PC-3 (cell line): ENCODE measurements around the gene KMT5C. TPM values are rescaled to one million over a fixed set of nuclear protein-coding genes. Genes with fewer than 3 reads are reported as not detected.
A peak's percentile ranks its signal among the peaks of the same experiment; 100 is the strongest.

Experiments used
- ATAC-seq: fragments of 200-7000 bp; cut with Tn5 transposase; 2 replicates; pipeline ENCODE4 v1.9.1; 2020; ENCODE audit warnings: mild to moderate bottlenecking, moderate library complexity
- BruUV-seq: library from RNA; stranded (reverse); fragments of 400-500 nt; replicated peaks from 2 replicates; lab custom pipeline; 2021; lab: Mats Ljungman, UMichigan
- CTCF ChIA-PET: fragments of 300-600 bp; sonication (Branson Sonifier 250); formaldehyde crosslinking; loops from one replicate; lab custom pipeline; 2022; ENCODE audit warnings: antibody characterized with exemption; lab: Charles Lee
- POLR2A ChIA-PET: fragments of 300-600 bp; sonication (Branson Sonifier 250); formaldehyde crosslinking; loops from one replicate; lab custom pipeline; 2022; ENCODE audit warnings: antibody characterized with exemption; ENCODE audit not compliant: unreplicated experiment; lab: Charles Lee
- DNase-seq: peaks from one replicate; pipeline ENCODE4 v3.0.0-alpha.2; 2015
- H2AFZ ChIP-seq: fragments of 300-600 bp; sonication (generic); 2 replicates; pipeline ENCODE4 v1.6.0; 2016; ENCODE audit warnings: antibody characterized with exemption, low read length
- H3F3A ChIP-seq: fragments of 300-600 bp; sonication (generic); one replicate; pipeline ENCODE4 v1.6.0; 2017; ENCODE audit warnings: antibody characterized with exemption, low read length, control low read depth, mild to moderate bottlenecking; ENCODE audit not compliant: unreplicated experiment
- H3K27ac ChIP-seq: fragments of 300-600 bp; sonication (generic); 2 replicates; pipeline ENCODE4 v1.5.1; 2016; ENCODE audit warnings: mild to moderate bottlenecking, low read length
- H3K27me3 ChIP-seq: fragments of 300-600 bp; sonication (generic); 2 replicates; pipeline ENCODE4 v1.6.1; 2016; ENCODE audit warnings: low read length, mixed read lengths
- H3K36me3 ChIP-seq: fragments of 300-600 bp; sonication (generic); 2 replicates; pipeline ENCODE4 v1.6.1; 2016; ENCODE audit warnings: low read depth, mixed run types, low read length, mixed read lengths
- H3K4me1 ChIP-seq: fragments of 300-600 bp; sonication (generic); 2 replicates; pipeline ENCODE4 v1.5.1; 2016; ENCODE audit warnings: low read length; ENCODE audit not compliant: insufficient read depth
- H3K4me2 ChIP-seq: fragments of 300-600 bp; sonication (generic); 2 replicates; pipeline ENCODE4 v1.6.0; 2016; ENCODE audit warnings: low read length
- H3K4me3 ChIP-seq: fragments of 300-600 bp; sonication (generic); 2 replicates; pipeline ENCODE4 v1.5.1; 2016; ENCODE audit warnings: mild to moderate bottlenecking, low read length, mixed read lengths
- H3K79me2 ChIP-seq: fragments of 300-600 bp; sonication (generic); 2 replicates; pipeline ENCODE4 v1.6.1; 2017; ENCODE audit warnings: low read length, mixed read lengths
- H3K9ac ChIP-seq: fragments of 300-600 bp; sonication (generic); 2 replicates; pipeline ENCODE4 v1.6.0; 2016; ENCODE audit warnings: mild to moderate bottlenecking, low read length
- H3K9me2 ChIP-seq: fragments of 300-600 bp; sonication (generic); replicated peaks from 2 replicates; pipeline ENCODE4 v1.6.1; 2016; ENCODE audit warnings: mixed run types, low read length, mixed read lengths
- H3K9me3 ChIP-seq: fragments of 300-600 bp; sonication (generic); 2 replicates; pipeline ENCODE4 v1.6.1; 2016; ENCODE audit warnings: low read length, mixed read lengths
- H4K20me1 ChIP-seq: fragments of 300-600 bp; sonication (generic); 2 replicates; pipeline ENCODE4 v1.6.1; 2016; ENCODE audit warnings: low read length, mixed read lengths
- EZH2 ChIP-seq: fragments of 300-600 bp; sonication (generic); IDR thresholded peaks from one replicate; pipeline ENCODE4 v1.6.1; 2017; ENCODE audit warnings: antibody characterized with exemption, mild to moderate bottlenecking, low read length; ENCODE audit not compliant: unreplicated experiment
- EZH2phosphoT487 ChIP-seq: fragments of 300-600 bp; sonication (generic); IDR thresholded peaks from 2 replicates; pipeline ENCODE4 v1.6.1; 2018; ENCODE audit warnings: mild to moderate bottlenecking, antibody characterized with exemption, low read length, borderline replicate concordance
- intact Hi-C: fragments of 100-400 bp; cut with micrococcal nuclease; formaldehyde crosslinking; loops from 2 replicates; pipeline ENCODE4 v1.9.0; 2023
- total RNA-seq: library from RNA; depleted of rRNA; stranded (reverse); fragments of >200 nt; gene quantifications from 2 replicates; pipeline ENCODE4 v1.2.3, GENCODE V29; 2014
- TF ChIP-seq, protein P1 (sequence below): fragments of 300-600 bp; sonication (generic); conservative IDR thresholded peaks from 2 replicates; pipeline ENCODE4 v1.5.1; 2017; ENCODE audit warnings: antibody characterized with exemption, low read depth, mild to moderate bottlenecking, low read length

Gene KMT5C
- total RNA-seq, 1 experiment from 2014 or later = 21.9 TPM

GRCh38 chr19:55387736-55388497 lies 48.2 kb downstream of the KMT5C start:
- ATAC-seq = no peak

DNA sequence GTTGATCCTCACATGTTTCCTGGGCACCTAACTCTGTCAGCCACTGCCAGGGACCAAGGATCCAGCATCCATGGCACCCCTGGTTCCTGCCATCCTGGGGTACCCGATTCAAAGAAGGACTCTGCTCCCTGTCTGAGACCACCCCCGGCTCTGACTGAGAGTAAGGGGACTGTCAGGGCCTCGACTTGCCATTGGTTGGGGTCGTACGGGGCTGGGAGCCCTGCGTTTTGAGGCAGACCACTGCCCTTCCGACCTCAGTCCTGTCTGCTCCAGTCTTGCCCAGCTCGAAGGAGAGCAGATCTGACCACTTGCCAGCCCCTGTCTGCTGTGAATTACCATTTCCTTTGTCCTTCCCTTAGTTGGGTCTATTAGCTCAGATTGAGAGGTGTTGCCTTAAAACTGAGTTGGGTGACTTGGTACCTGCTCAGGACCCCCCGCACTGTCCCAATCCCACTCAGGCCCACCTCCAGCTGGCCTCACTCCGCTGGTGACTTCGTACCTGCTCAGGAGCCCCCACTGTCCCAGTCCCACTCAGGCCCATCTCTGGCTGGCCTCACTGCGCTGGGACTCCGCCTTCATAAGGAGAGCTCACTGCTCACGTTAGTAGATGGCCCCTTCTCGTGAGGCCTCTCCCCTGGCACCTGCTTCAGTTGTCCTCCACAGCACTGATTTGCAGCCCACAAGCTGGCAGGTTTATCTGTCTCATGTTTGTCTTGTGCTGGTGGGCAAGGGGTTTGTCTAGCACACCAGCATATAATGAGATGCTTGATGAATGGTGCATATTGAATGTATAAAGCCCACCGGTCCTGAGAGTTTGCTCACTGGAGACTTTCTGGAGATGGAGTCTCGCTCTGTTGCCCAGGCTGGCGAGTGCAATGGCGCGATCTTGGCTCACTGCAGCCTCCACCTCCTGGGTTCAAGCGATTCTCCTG lies 50.0 kb downstream of the KMT5C start:
- Histone ChIP-seq H3K36me3 (peaks cover 36% of the 10 kb centered on the region), H3K9me2 (no peaks in the 10 kb centered on the region), H3K4me1 (peaks cover 23% of the 10 kb centered on the region), H3K4me2 (no peak overlapping the region), H2AFZ (no peak overlapping the region), H3K4me3 (no peak overlapping the region), H3F3A (peaks cover 7% of the 10 kb centered on the region), H3K9me3 (no peaks in the 10 kb centered on the region), H4K20me1 (peaks cover 54% of the 10 kb centered on the region), H3K27me3 (no peaks in the 10 kb centered on the region), H3K9ac (no peak overlapping the region), H3K27ac (no peak overlapping the region), H3K79me2 (peaks cover 45% of the 10 kb centered on the region)
- no peak for TF ChIP-seq EZH2
- TF ChIP-seq, protein P1, sequence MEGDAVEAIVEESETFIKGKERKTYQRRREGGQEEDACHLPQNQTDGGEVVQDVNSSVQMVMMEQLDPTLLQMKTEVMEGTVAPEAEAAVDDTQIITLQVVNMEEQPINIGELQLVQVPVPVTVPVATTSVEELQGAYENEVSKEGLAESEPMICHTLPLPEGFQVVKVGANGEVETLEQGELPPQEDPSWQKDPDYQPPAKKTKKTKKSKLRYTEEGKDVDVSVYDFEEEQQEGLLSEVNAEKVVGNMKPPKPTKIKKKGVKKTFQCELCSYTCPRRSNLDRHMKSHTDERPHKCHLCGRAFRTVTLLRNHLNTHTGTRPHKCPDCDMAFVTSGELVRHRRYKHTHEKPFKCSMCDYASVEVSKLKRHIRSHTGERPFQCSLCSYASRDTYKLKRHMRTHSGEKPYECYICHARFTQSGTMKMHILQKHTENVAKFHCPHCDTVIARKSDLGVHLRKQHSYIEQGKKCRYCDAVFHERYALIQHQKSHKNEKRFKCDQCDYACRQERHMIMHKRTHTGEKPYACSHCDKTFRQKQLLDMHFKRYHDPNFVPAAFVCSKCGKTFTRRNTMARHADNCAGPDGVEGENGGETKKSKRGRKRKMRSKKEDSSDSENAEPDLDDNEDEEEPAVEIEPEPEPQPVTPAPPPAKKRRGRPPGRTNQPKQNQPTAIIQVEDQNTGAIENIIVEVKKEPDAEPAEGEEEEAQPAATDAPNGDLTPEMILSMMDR = no peak
- ChIA-PET CTCF (no interaction called here), POLR2A (no interaction called here)
- BruUV-seq = no TSS peak
- intact Hi-C loops = loop anchor here (5.0 to 10.0 kb wide), 2 partner anchors 97 to 175 kb away; no protein-coding TSS in a partner anchor
- ATAC-seq (no peak), DNase-seq (no peak)

More at GRCh38 chr19:55387736-55388497, 48.2 kb downstream of the KMT5C start:
- Histone ChIP-seq H3K4me2 (peak overlapping the region; percentile 90), H3K4me1 (peaks cover 32% of the 10 kb centered on the region), H3K9me2 (no peaks in the 10 kb centered on the region), H3K79me2 (peaks cover 56% of the 10 kb centered on the region), H3K4me3 (peak overlapping the region; percentile 98), H3F3A (peaks cover 7% of the 10 kb centered on the region), H3K27ac (no peak overlapping the region), H3K9ac (peak overlapping the region; percentile 95), H3K27me3 (no peaks in the 10 kb centered on the region), H3K36me3 (peaks cover 36% of the 10 kb centered on the region), H3K9me3 (no peaks in the 10 kb centered on the region), H4K20me1 (peaks cover 54% of the 10 kb centered on the region), H2AFZ (no peak overlapping the region)
- no peak for DNase-seq
- ChIA-PET CTCF (no interaction called here), POLR2A (no interaction called here)
- TF ChIP-seq EZH2phosphoT487 = no peak
- no peak for TF ChIP-seq EZH2
- TF ChIP-seq, protein P1 = no peak
- BruUV-seq = no TSS peak
- intact Hi-C loops = loop anchor here (5.0 to 10.0 kb wide), 2 partner anchors 96 to 173 kb away; no protein-coding TSS in a partner anchor
